ACC112 (cell line): ENCODE data around the gene ALDH1L1.

Experiments used
- H2AFZ ChIP-seq: fragments of 200-600 bp; sonication (generic); one replicate; pipeline ENCODE4 v1.6.0; 2017; ENCODE audit warnings: antibody characterized with exemption, low read length; ENCODE audit not compliant: unreplicated experiment
- H3K27ac ChIP-seq: fragments of 200-600 bp; sonication (generic); 2 replicates; pipeline ENCODE4 v1.5.1; 2014; ENCODE audit warnings: low read depth, mild to moderate bottlenecking, antibody characterized with exemption, low read length, moderate library complexity
- H3K27me3 ChIP-seq: fragments of 200-600 bp; sonication (generic); 2 replicates; pipeline ENCODE4 v1.6.1; 2014; ENCODE audit warnings: mild to moderate bottlenecking, antibody characterized with exemption, low read length, moderate library complexity, mixed read lengths; ENCODE audit not compliant: insufficient read depth
- H3K36me3 ChIP-seq: fragments of 200-600 bp; sonication (generic); 2 replicates; pipeline ENCODE4 v1.6.1; 2016; ENCODE audit warnings: mild to moderate bottlenecking, antibody characterized with exemption, low read length, moderate library complexity, mixed read lengths; ENCODE audit not compliant: insufficient read depth
- H3K4me1 ChIP-seq: fragments of 200-600 bp; sonication (generic); one replicate; pipeline ENCODE4 v1.6.1; 2016; ENCODE audit warnings: low read length, mixed read lengths; ENCODE audit not compliant: insufficient read depth, unreplicated experiment, control insufficient read depth
- H3K4me3 ChIP-seq: fragments of 200-600 bp; sonication (generic); 2 replicates; pipeline ENCODE4 v1.5.1; 2014; ENCODE audit warnings: mild to moderate bottlenecking, low read depth, low read length
- H3K79me2 ChIP-seq: fragments of 200-600 bp; sonication (generic); one replicate; pipeline ENCODE4 v1.6.0; 2016; ENCODE audit warnings: low read length; ENCODE audit not compliant: control insufficient read depth, unreplicated experiment, insufficient read depth

Gene ALDH1L1

GRCh38 chr3:126166009-126166408 lies 14.4 kb downstream of the ALDH1L1 start:
- Histone ChIP-seq H3K27me3 (peaks cover 47% of the 10 kb centered on the region), H3K79me2 (no peaks in the 10 kb centered on the region), H2AFZ (no peak overlapping the region), H3K36me3 (no peaks in the 10 kb centered on the region), H3K4me3 (no peak overlapping the region), H3K27ac (no peak overlapping the region), H3K4me1 (no peaks in the 10 kb centered on the region)

DNA sequence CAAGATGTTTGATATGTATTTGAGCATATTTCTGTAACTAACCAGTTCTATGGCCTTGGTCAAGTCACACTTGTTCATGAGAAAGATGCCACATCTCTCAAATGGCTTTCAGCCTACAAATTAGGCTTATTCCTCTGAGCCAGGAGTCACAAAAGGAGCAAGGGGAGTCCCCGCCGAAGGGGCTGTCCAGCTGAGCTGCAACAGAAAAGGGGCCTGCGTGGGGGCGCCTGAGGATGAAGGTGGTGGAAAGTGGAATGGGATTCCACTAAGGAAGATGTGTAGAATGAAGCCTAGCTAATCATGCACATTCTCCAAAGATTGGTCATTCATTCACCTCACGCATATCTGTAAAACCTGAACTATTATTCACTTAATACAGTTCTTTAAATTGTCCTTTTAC lies 19.1 kb downstream of the ALDH1L1 start:
- H3K79me2 ChIP-seq, result no peaks in the 10 kb centered on the region
- H3K36me3 ChIP-seq, result no peaks in the 10 kb centered on the region
- no peaks in the 10 kb centered on the region for H3K4me1 ChIP-seq
- peaks cover 51% of the 10 kb centered on the region for H3K27me3 ChIP-seq
- H3K4me3 ChIP-seq, result no peak overlapping the region
- H2AFZ ChIP-seq, result no peak overlapping the region
- no peak overlapping the region for H3K27ac ChIP-seq

- Histone ChIP-seq H3K27ac (no peak overlapping the region), H3K27me3 (peaks cover 44% of the 10 kb centered on the region), H3K36me3 (no peaks in the 10 kb centered on the region), H3K4me1 (no peaks in the 10 kb centered on the region), H3K4me3 (no peak overlapping the region), H2AFZ (no peak overlapping the region), H3K79me2 (no peaks in the 10 kb centered on the region)
Measured at GRCh38 chr3:126160243-126161210, 19.9 kb downstream of the ALDH1L1 start.

DNA sequence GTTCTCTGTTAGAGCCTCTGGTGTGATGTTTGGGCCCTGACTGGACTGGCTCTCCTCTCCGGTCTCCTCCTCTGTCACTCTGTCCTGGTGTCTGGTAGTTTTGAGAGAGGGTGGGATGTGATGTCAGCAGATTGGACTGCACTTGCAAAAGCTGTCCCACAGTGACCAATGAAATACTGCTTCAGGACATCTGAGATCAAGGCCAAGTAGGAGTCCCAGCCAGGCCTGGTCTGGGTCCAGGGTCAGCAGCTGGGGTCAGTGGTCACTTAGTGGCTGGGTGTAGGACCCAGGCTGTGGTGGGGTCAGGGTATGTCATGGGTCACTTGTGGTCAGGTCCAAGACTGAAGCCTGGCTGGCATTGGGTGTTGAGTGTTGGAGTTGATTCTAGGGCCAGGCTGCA lies 20.9 kb downstream of the ALDH1L1 start:
- Histone ChIP-seq H3K36me3 (no peaks in the 10 kb centered on the region), H3K4me3 (no peak overlapping the region), H3K79me2 (no peaks in the 10 kb centered on the region), H3K27ac (no peak overlapping the region), H3K27me3 (peaks cover 35% of the 10 kb centered on the region), H3K4me1 (no peaks in the 10 kb centered on the region), H2AFZ (no peak overlapping the region)

GRCh38 chr3:126158912-126159454 lies 21.4 kb downstream of the ALDH1L1 start:
- Histone ChIP-seq H3K4me1 (no peaks in the 10 kb centered on the region), H3K27ac (no peak overlapping the region), H3K79me2 (no peaks in the 10 kb centered on the region), H3K27me3 (peaks cover 30% of the 10 kb centered on the region), H3K4me3 (no peak overlapping the region), H2AFZ (no peak overlapping the region), H3K36me3 (no peaks in the 10 kb centered on the region)

DNA sequence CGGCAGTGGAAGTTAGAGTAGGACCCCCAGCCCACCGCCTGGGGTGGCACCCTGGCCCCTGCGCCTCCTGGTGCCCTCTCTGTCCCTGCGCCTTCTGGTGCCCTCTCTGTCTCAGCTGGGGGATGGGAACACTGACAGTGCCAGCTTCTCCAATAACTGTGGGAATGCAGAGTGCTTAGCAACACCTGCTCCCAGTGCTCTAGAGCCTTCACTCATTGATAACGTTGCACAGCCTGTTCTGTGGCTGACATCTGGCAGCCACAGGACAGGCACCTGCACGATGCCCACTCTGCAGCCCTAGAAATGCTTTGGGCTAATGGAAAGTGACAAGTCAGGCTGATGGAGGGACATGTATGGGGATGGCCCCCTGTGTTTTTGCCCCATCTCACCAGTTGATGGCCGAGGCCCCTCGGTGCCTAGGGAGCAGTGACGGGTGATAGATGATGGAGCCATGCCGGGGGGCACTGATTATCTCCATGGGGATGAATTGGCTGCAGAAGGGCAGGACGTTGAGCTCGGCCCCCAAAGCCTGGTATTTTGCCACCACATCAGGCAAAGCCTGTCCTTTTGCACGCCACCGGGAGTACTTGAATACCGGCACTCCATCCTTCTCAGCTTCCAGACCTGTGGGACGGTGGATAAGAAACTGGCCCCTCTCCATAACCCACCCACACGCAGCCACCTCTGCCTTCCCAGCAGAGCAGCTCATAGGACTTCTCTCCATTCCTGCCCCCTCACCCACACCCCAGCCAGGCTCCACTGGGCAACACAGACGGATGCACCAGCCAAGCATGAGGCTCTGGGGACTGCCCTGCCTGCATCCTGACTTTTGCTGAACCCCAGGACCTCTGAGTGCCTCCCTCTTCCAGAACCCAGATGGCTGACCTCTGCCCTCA lies 22.1 kb downstream of the ALDH1L1 start:
- Histone ChIP-seq H2AFZ (no peak overlapping the region), H3K4me1 (no peaks in the 10 kb centered on the region)

GRCh38 chr3:126157083-126157768 lies 23.2 kb downstream of the ALDH1L1 start:
- H3K4me3 ChIP-seq, result no peak overlapping the region
- no peaks in the 10 kb centered on the region for H3K36me3 ChIP-seq
- no peaks in the 10 kb centered on the region for H3K4me1 ChIP-seq
- peaks cover 12% of the 10 kb centered on the region for H3K27me3 ChIP-seq
- no peaks in the 10 kb centered on the region for H3K79me2 ChIP-seq
- H2AFZ ChIP-seq, result no peak overlapping the region
- no peak overlapping the region for H3K27ac ChIP-seq

More for the DNA sequence above, 22.1 kb downstream of the ALDH1L1 start:
- Histone ChIP-seq H3K79me2 (no peaks in the 10 kb centered on the region), H3K4me3 (no peak overlapping the region), H3K27me3 (peaks cover 23% of the 10 kb centered on the region), H3K27ac (no peak overlapping the region), H3K36me3 (no peaks in the 10 kb centered on the region)

- H3K27ac ChIP-seq, result no peak overlapping the region
- no peaks in the 10 kb centered on the region for H3K4me1 ChIP-seq
- peaks cover 8% of the 10 kb centered on the region; the same call in 1 of the 2 replicates for H3K27me3 ChIP-seq
- H2AFZ ChIP-seq, result no peak overlapping the region
- H3K4me3 ChIP-seq, result no peak overlapping the region
- no peaks in the 10 kb centered on the region for H3K36me3 ChIP-seq
- no peaks in the 10 kb centered on the region for H3K79me2 ChIP-seq
Measured at GRCh38 chr3:126156468-126156867, 23.9 kb downstream of the ALDH1L1 start.

GRCh38 chr3:126155819-126156218 lies 24.6 kb downstream of the ALDH1L1 start:
- Histone ChIP-seq H2AFZ (no peak overlapping the region), H3K4me3 (no peak overlapping the region), H3K27ac (no peak overlapping the region), H3K36me3 (no peaks in the 10 kb centered on the region), H3K4me1 (no peaks in the 10 kb centered on the region), H3K27me3 (0 out of 2 replicates have a peak, but pooled peaks cover 2% of the 10 kb centered on the region), H3K79me2 (no peaks in the 10 kb centered on the region)

- Histone ChIP-seq H3K36me3 (no peaks in the 10 kb centered on the region), H3K4me1 (no peaks in the 10 kb centered on the region), H3K79me2 (no peaks in the 10 kb centered on the region), H3K4me3 (no peak overlapping the region), H3K27ac (no peak overlapping the region), H3K27me3 (no peaks in the 10 kb centered on the region), H2AFZ (no peak overlapping the region)
Measured at GRCh38 chr3:126155280-126155640, 25.1 kb downstream of the ALDH1L1 start.
